H9 (cell line): ENCODE results near the gene PAX1. TPM values are rescaled to one million over a fixed set of nuclear protein-coding genes. Genes with fewer than 3 reads are reported as not detected.

ENCODE experiments used
- DNase-seq: peaks from one replicate; pipeline ENCODE4 v3.0.0-alpha.2; 2017
- H2AFZ ChIP-seq: one replicate; pipeline ENCODE4 v1.6.1; 2013; ENCODE audit warnings: mild to moderate bottlenecking, low read length, control low read depth, moderate library complexity
- H2AK5ac ChIP-seq: 2 replicates; pipeline ENCODE4 v1.6.1; 2013; ENCODE audit warnings: low read length, control low read depth, mixed read lengths; ENCODE audit not compliant: insufficient read length
- H2BK120ac ChIP-seq: one replicate; pipeline ENCODE4 v1.6.1; 2013; ENCODE audit warnings: low read depth, mild to moderate bottlenecking, low read length, control low read depth, inconsistent platforms; ENCODE audit not compliant: poor library complexity, severe bottlenecking
- H2BK12ac ChIP-seq: 2 replicates; pipeline ENCODE4 v1.6.1; 2013; ENCODE audit warnings: low read length, control low read depth, mixed read lengths, low read depth; ENCODE audit not compliant: insufficient read length
- H2BK15ac ChIP-seq: 2 replicates; pipeline ENCODE4 v1.6.1; 2013; ENCODE audit warnings: low read depth, low read length, control low read depth
- H2BK20ac ChIP-seq: one replicate; pipeline ENCODE4 v1.6.1; 2013; ENCODE audit warnings: low read depth, mild to moderate bottlenecking, low read length, control low read depth, inconsistent platforms; ENCODE audit not compliant: poor library complexity, severe bottlenecking
- H2BK5ac ChIP-seq: 2 replicates; pipeline ENCODE4 v1.6.1; 2013; ENCODE audit warnings: low read length, control low read depth, mixed read lengths; ENCODE audit not compliant: insufficient read length
- H3K14ac ChIP-seq: 2 replicates; pipeline ENCODE4 v1.6.1; 2013; ENCODE audit warnings: low read length, control low read depth; ENCODE audit not compliant: insufficient read depth
- H3K18ac ChIP-seq: 2 replicates; pipeline ENCODE4 v1.6.1; 2013; ENCODE audit warnings: low read depth, mild to moderate bottlenecking, mixed read lengths, low read length, control low read depth; ENCODE audit not compliant: insufficient read length
- H3K23ac ChIP-seq: 2 replicates; pipeline ENCODE4 v1.6.1; 2013; ENCODE audit warnings: low read length, control low read depth, mixed read lengths, low read depth; ENCODE audit not compliant: insufficient read length
- H3K23me2 ChIP-seq: 2 replicates; pipeline ENCODE4 v1.6.1; 2013; ENCODE audit warnings: low read depth, mild to moderate bottlenecking, mixed read lengths, low read length, control low read depth; ENCODE audit not compliant: insufficient read length, poor library complexity, severe bottlenecking
- H3K27ac ChIP-seq: 2 replicates; pipeline ENCODE4 v1.5.1; 2013; ENCODE audit warnings: low read length, control low read depth, mixed read lengths, low read depth; ENCODE audit not compliant: insufficient read length
- H3K27me3 ChIP-seq: 2 replicates; pipeline ENCODE4 v1.6.1; 2013; ENCODE audit warnings: low read length, control low read depth, inconsistent platforms; ENCODE audit not compliant: insufficient read depth
- H3K4ac ChIP-seq: 2 replicates; pipeline ENCODE4 v1.6.1; 2013; ENCODE audit warnings: low read depth, mild to moderate bottlenecking, control low read depth, inconsistent platforms, low read length, moderate library complexity
- H3K4me1 ChIP-seq: 2 replicates; pipeline ENCODE4 v1.6.1; 2013; ENCODE audit warnings: low read length, control low read depth, inconsistent platforms; ENCODE audit not compliant: insufficient read depth
- H3K4me2 ChIP-seq: 2 replicates; pipeline ENCODE4 v1.6.1; 2013; ENCODE audit warnings: low read length, control low read depth, mixed read lengths; ENCODE audit not compliant: insufficient read length, insufficient read depth
- H3K56ac ChIP-seq: 2 replicates; pipeline ENCODE4 v1.6.1; 2013; ENCODE audit warnings: low read depth, mild to moderate bottlenecking, mixed read lengths, low read length, control low read depth; ENCODE audit not compliant: insufficient read length
- H3K79me1 ChIP-seq: 2 replicates; pipeline ENCODE4 v1.6.1; 2013; ENCODE audit warnings: low read depth, mild to moderate bottlenecking, moderate library complexity, low read length, control low read depth, inconsistent platforms; ENCODE audit not compliant: insufficient read depth, poor library complexity, severe bottlenecking
- H3K79me2 ChIP-seq: 2 replicates; pipeline ENCODE4 v1.6.1; 2013; ENCODE audit warnings: low read length, control low read depth, inconsistent platforms; ENCODE audit not compliant: insufficient read depth
- H3K9ac ChIP-seq: 2 replicates; pipeline ENCODE4 v1.6.1; 2013; ENCODE audit warnings: low read length, control low read depth, mixed read lengths; ENCODE audit not compliant: insufficient read length; ENCODE audit errors: extremely low read depth
- H3K9me3 ChIP-seq: one replicate; pipeline ENCODE4 v1.6.1; 2013; ENCODE audit warnings: low read depth, low read length, inconsistent platforms; ENCODE audit not compliant: control insufficient read depth
- H3T11ph ChIP-seq: one replicate; pipeline ENCODE4 v1.6.1; 2013; ENCODE audit warnings: mild to moderate bottlenecking, low read length, control low read depth, inconsistent platforms
- H4K20me1 ChIP-seq: one replicate; pipeline ENCODE4 v1.6.1; 2013; ENCODE audit not compliant: control insufficient read depth, insufficient read length, insufficient read depth
- H4K5ac ChIP-seq: 2 replicates; pipeline ENCODE4 v1.6.1; 2013; ENCODE audit warnings: low read depth, mild to moderate bottlenecking, mixed read lengths, low read length, control low read depth; ENCODE audit not compliant: insufficient read length
- H4K8ac ChIP-seq: replicated peaks from 2 replicates; pipeline ENCODE4 v1.6.1; 2013; ENCODE audit warnings: low read length, control low read depth, mixed read lengths, low read depth; ENCODE audit not compliant: insufficient read length
- H4K91ac ChIP-seq: 2 replicates; pipeline ENCODE4 v1.6.1; 2013; ENCODE audit warnings: low read depth, mild to moderate bottlenecking, moderate library complexity, mixed read lengths, low read length, control low read depth; ENCODE audit not compliant: insufficient read length
- H3K27ac Mint-ChIP-seq, 3 experiments: 2 replicates in 2 of 3; 3 replicates in 1 of 3; pipeline ENCODE4 v1.8.0; 2020 to 2021; ENCODE audit warnings: mixed read lengths in 3 of 3, mild to moderate bottlenecking in 1 of 3, moderate library complexity in 1 of 3
- H3K27me3 Mint-ChIP-seq: 2 replicates; pipeline ENCODE4 v1.8.0; 2021; ENCODE audit warnings: low read depth, mild to moderate bottlenecking, moderate library complexity, mixed read lengths
- H3K36me3 Mint-ChIP-seq, 3 experiments: 2 replicates in 2 of 3; 3 replicates in 1 of 3; pipeline ENCODE4 v1.8.0; 2020 to 2021; ENCODE audit warnings: low read depth in 3 of 3, mixed read lengths in 3 of 3; ENCODE audit not compliant: insufficient read depth in 1 of 3
- H3K4me1 Mint-ChIP-seq, 2 experiments: 2 replicates each; pipeline ENCODE4 v1.8.0; 2020; ENCODE audit warnings: mixed read lengths in 2 of 2
- H3K4me3 Mint-ChIP-seq, 2 experiments: 2 replicates in 1 of 2; 3 replicates in 1 of 2; pipeline ENCODE4 v1.8.0; 2020 to 2021; ENCODE audit warnings: mild to moderate bottlenecking in 2 of 2, mixed read lengths in 2 of 2, moderate library complexity in 1 of 2
- H3K9me3 Mint-ChIP-seq, 2 experiments: 2 replicates in 1 of 2; 3 replicates in 1 of 2; pipeline ENCODE4 v1.8.0; 2020; ENCODE audit warnings: mild to moderate bottlenecking in 2 of 2, mixed read lengths in 2 of 2, moderate library complexity in 1 of 2
- WGBS: extraction: QIAGEN DNeasy Blood & Tissue Kit; methylation state at CpG from one replicate; pipeline ENCODE4 v1.1.7; 2013; ENCODE audit warnings: missing lambda C conversion rate, low lambda C conversion rate, mixed read lengths; ENCODE audit not compliant: insufficient read length; ENCODE audit errors: extremely low coverage; 5-methylcytosine and 5-hydroxymethylcytosine counted together
- total RNA-seq: library from RNA; stranded (reverse); gene quantifications from 2 replicates; pipeline ENCODE4 v1.2.1, GENCODE V29; 2021
- TF ChIP-seq, protein P1 (sequence below): fragments of 200-600 bp; sonication (generic); conservative IDR thresholded peaks from 3 replicates; pipeline ENCODE4 v1.8.0; 2021; ENCODE audit warnings: antibody characterized with exemption, mild to moderate bottlenecking

The PAX1 gene
- total RNA-seq, 1 experiment from 2014 or later = not detected

DNA sequence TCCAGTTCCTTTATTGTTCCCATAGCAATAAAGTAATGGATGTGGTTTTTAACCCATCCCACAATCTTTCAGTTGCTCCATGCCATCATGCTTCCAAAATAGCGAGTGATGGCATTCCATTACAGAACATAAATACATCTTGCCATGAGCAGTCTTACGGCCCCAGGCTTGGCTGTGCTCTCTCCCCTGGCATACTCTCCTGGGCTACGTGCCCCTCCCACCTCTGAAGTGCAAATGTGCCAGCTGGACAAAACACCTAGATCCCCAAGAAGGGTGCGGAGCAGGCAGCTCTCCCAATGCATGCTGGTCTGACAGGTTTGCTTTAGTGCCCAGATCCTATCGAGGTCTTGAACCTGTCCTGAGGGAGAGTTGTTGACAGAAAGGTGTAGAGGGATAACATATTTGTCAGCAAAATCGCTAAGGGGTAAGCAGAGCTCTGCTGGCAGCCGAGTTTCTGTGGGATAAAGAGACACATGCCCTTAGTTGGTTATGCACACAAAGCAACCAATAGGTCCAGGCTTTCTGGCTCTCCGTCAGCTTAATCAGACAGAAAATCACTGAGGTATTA, 43.9 kb upstream of the PAX1 start:
- Histone ChIP-seq H2AK5ac (no peak overlapping the region), H3K18ac (no peak overlapping the region), H3K14ac (no peak overlapping the region), H3K4me1 (no peaks in the 10 kb centered on the region), H3K23ac (no peak overlapping the region), H2BK5ac (no peak overlapping the region), H3K4me2 (no peak overlapping the region), H4K8ac (no peak overlapping the region), H2BK12ac (no peak overlapping the region), H2AFZ (no peak overlapping the region), H3K56ac (no peak overlapping the region), H3K4ac (no peak overlapping the region), H4K20me1 (no peaks in the 10 kb centered on the region), H4K5ac (no peak overlapping the region), H2BK20ac (no peak overlapping the region), H3K23me2 (no peaks in the 10 kb centered on the region), H3K79me1 (no peaks in the 10 kb centered on the region), H3K79me2 (no peaks in the 10 kb centered on the region), H3K27me3 (no peaks in the 10 kb centered on the region), H3K27ac (no peak overlapping the region), H3K9ac (no peak overlapping the region), H3K9me3 (no peaks in the 10 kb centered on the region), H4K91ac (no peak overlapping the region), H2BK15ac (no peak overlapping the region), H2BK120ac (no peak overlapping the region), H3T11ph (no peak overlapping the region)
- Mint-ChIP-seq H3K9me3 (no peaks in the 10 kb centered on the region), H3K27ac (no peak overlapping the region), H3K4me1 (no peaks in the 10 kb centered on the region), H3K36me3 (no peaks in the 10 kb centered on the region), H3K4me3 (no peak overlapping the region), H3K27me3 (peaks cover 20% of the 10 kb centered on the region)
- no CpG with 5 or more reads among the region's 8 CpGs for WGBS
- TF ChIP-seq, protein P1, sequence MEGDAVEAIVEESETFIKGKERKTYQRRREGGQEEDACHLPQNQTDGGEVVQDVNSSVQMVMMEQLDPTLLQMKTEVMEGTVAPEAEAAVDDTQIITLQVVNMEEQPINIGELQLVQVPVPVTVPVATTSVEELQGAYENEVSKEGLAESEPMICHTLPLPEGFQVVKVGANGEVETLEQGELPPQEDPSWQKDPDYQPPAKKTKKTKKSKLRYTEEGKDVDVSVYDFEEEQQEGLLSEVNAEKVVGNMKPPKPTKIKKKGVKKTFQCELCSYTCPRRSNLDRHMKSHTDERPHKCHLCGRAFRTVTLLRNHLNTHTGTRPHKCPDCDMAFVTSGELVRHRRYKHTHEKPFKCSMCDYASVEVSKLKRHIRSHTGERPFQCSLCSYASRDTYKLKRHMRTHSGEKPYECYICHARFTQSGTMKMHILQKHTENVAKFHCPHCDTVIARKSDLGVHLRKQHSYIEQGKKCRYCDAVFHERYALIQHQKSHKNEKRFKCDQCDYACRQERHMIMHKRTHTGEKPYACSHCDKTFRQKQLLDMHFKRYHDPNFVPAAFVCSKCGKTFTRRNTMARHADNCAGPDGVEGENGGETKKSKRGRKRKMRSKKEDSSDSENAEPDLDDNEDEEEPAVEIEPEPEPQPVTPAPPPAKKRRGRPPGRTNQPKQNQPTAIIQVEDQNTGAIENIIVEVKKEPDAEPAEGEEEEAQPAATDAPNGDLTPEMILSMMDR = no peak
- no peak for DNase-seq
